Measurements from ENCODE around the gene TRAM2.

Gene TRAM2

GRCh38 chr6:52590152-52590891 is 13.5 kb upstream of the TRAM2 start:
- Histone ChIP-seq H3K9me3 (ENCODE audit: severe bottlenecking) (no peaks in the 10 kb centered on the region), H3K36me3 (ENCODE audit: low read depth) (no peaks in the 10 kb centered on the region), H3K4me3 (ENCODE audit: severe bottlenecking) (no peak overlapping the region), H3K27ac (ENCODE audit: poor library complexity, severe bottlenecking) (peak overlapping the region; percentile 34), H3K4me1 (ENCODE audit: insufficient read depth, poor library complexity, severe bottlenecking) (peaks cover 22% of the 10 kb centered on the region), H3K27me3 (ENCODE audit: insufficient read depth, poor library complexity, severe bottlenecking) (no peaks in the 10 kb centered on the region)
- no peak for DNase-seq (ENCODE audit: low spot score)
- TF ChIP-seq, protein P1, sequence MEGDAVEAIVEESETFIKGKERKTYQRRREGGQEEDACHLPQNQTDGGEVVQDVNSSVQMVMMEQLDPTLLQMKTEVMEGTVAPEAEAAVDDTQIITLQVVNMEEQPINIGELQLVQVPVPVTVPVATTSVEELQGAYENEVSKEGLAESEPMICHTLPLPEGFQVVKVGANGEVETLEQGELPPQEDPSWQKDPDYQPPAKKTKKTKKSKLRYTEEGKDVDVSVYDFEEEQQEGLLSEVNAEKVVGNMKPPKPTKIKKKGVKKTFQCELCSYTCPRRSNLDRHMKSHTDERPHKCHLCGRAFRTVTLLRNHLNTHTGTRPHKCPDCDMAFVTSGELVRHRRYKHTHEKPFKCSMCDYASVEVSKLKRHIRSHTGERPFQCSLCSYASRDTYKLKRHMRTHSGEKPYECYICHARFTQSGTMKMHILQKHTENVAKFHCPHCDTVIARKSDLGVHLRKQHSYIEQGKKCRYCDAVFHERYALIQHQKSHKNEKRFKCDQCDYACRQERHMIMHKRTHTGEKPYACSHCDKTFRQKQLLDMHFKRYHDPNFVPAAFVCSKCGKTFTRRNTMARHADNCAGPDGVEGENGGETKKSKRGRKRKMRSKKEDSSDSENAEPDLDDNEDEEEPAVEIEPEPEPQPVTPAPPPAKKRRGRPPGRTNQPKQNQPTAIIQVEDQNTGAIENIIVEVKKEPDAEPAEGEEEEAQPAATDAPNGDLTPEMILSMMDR (IDR thresholded peaks at IDR 0.05; ENCODE audit: poor library complexity, severe bottlenecking), result peak; percentile 51
- ATAC-seq (ENCODE audit: low read depth), result peak; percentile 70

GRCh38 chr6:52588710-52589091 is 11.8 kb upstream of the TRAM2 start:
- Histone ChIP-seq H3K4me3 (ENCODE audit: severe bottlenecking) (no peak overlapping the region), H3K9me3 (ENCODE audit: severe bottlenecking) (no peaks in the 10 kb centered on the region), H3K27me3 (ENCODE audit: insufficient read depth, poor library complexity, severe bottlenecking) (no peaks in the 10 kb centered on the region), H3K27ac (ENCODE audit: poor library complexity, severe bottlenecking) (no peak overlapping the region), H3K4me1 (ENCODE audit: insufficient read depth, poor library complexity, severe bottlenecking) (peaks cover 14% of the 10 kb centered on the region), H3K36me3 (ENCODE audit: low read depth) (no peaks in the 10 kb centered on the region)
- ATAC-seq (ENCODE audit: low read depth), result no peak
- DNase-seq (ENCODE audit: low spot score), result no peak
- TF ChIP-seq, protein P1 (IDR thresholded peaks at IDR 0.05; ENCODE audit: poor library complexity, severe bottlenecking), result no peak

DNA sequence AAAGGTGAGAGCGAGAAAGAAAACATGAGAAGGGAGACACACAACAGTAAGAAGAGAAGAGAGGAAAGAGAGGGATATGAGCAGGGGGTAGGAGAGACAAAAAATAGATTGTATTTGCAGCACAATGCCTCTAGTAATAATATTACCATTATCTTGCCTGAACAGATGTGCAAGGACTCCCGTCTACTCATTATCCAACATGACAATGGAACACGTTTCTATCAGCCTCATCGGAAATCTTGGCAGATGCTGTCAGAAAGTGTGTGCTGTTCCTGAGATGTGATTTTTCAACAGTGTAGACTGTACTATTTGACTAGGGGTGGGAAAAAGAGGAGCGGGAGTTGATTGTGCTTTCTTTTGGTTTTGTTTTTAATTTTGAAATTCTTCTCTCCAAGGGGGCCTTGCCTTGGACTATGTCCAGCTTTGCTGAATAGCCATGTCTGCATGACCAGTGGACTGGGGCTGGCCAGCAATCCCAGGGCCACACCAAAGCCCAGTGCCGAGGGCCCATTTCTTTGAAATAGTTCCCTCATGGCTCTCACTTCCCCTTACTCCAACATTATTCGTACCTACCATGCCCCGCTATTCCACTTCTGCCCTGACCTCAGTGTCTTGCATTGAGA is 11.3 kb upstream of the TRAM2 start:
- ATAC-seq (ENCODE audit: low read depth) (no peak), DNase-seq (ENCODE audit: low spot score) (no peak)
- TF ChIP-seq, protein P1 (IDR thresholded peaks at IDR 0.05; ENCODE audit: poor library complexity, severe bottlenecking), result no peak
- Histone ChIP-seq H3K9me3 (ENCODE audit: severe bottlenecking) (no peaks in the 10 kb centered on the region), H3K27ac (ENCODE audit: poor library complexity, severe bottlenecking) (no peak overlapping the region), H3K4me3 (ENCODE audit: severe bottlenecking) (no peak overlapping the region), H3K4me1 (ENCODE audit: insufficient read depth, poor library complexity, severe bottlenecking) (peaks cover 14% of the 10 kb centered on the region), H3K36me3 (ENCODE audit: low read depth) (no peaks in the 10 kb centered on the region), H3K27me3 (ENCODE audit: insufficient read depth, poor library complexity, severe bottlenecking) (no peaks in the 10 kb centered on the region)

DNA sequence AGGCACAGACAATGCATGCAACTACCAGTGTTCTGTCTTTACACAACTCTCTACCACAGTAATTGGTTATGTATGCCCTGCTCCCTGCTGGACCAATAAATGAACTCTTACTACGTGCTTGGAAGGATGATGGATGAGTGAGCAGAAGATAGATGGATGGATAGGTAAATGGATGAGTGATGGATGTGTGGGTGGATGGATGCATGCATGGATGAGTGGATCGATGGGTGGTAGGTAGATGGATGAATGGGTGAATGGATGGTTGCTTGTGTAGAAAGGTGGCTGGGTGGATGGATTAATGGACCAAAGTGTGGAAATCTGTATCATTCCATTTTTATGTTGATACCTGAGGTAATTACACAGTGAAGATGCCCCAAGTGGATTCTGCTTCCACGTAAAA is 10.1 kb upstream of the TRAM2 start:
- TF ChIP-seq, protein P1 (IDR thresholded peaks at IDR 0.05; ENCODE audit: poor library complexity, severe bottlenecking), result no peak
- Histone ChIP-seq H3K27ac (ENCODE audit: poor library complexity, severe bottlenecking) (no peak overlapping the region), H3K4me3 (ENCODE audit: severe bottlenecking) (no peak overlapping the region), H3K27me3 (ENCODE audit: insufficient read depth, poor library complexity, severe bottlenecking) (no peaks in the 10 kb centered on the region), H3K9me3 (ENCODE audit: severe bottlenecking) (no peaks in the 10 kb centered on the region), H3K4me1 (ENCODE audit: insufficient read depth, poor library complexity, severe bottlenecking) (peaks cover 14% of the 10 kb centered on the region), H3K36me3 (ENCODE audit: low read depth) (no peaks in the 10 kb centered on the region)
- DNase-seq (ENCODE audit: low spot score) (no peak), ATAC-seq (ENCODE audit: low read depth) (no peak)

GRCh38 chr6:52584203-52584602 is 7.3 kb upstream of the TRAM2 start:
- no peaks in the 10 kb centered on the region for H3K9me3 ChIP-seq (ENCODE audit: severe bottlenecking)
- DNase-seq (ENCODE audit: low spot score), result no peak
- TF ChIP-seq, protein P1 (IDR thresholded peaks at IDR 0.05; ENCODE audit: poor library complexity, severe bottlenecking), result no peak
- no peaks in the 10 kb centered on the region for H3K4me1 ChIP-seq (ENCODE audit: insufficient read depth, poor library complexity, severe bottlenecking)
- no peaks in the 10 kb centered on the region for H3K27me3 ChIP-seq (ENCODE audit: insufficient read depth, poor library complexity, severe bottlenecking)
- H3K27ac ChIP-seq (ENCODE audit: poor library complexity, severe bottlenecking), result no peak overlapping the region
- no peak for ATAC-seq (ENCODE audit: low read depth)
- no peak overlapping the region for H3K4me3 ChIP-seq (ENCODE audit: severe bottlenecking)
- H3K36me3 ChIP-seq (ENCODE audit: low read depth), result no peaks in the 10 kb centered on the region

Measured in RWPE2 (cell line).